Urinary bladder (tissue), 4 donors: ENCODE measurements around the gene OR2V2. TPM values are rescaled to one million over a fixed set of nuclear protein-coding genes. Genes with fewer than 3 reads are reported as not detected.
"Not testable (repeated sequence)": the region's sequence is repeated elsewhere in the genome, so short reads cannot be mapped to it uniquely, and the experiment has no call there.

Source experiments
- DNase-seq: peaks from one replicate; pipeline ENCODE4 v3.0.0-alpha.2; 2015; ENCODE audit errors: extremely low spot score
- H3K27ac ChIP-seq: one replicate; pipeline ENCODE4 v1.5.1; 2013; ENCODE audit warnings: low read depth, mild to moderate bottlenecking, moderate library complexity
- H3K36me3 ChIP-seq: one replicate; pipeline ENCODE4 v1.6.1; 2013; ENCODE audit warnings: mild to moderate bottlenecking, moderate library complexity; ENCODE audit not compliant: insufficient read depth
- H3K4me1 ChIP-seq: one replicate; pipeline ENCODE4 v1.6.1; 2013; ENCODE audit warnings: mild to moderate bottlenecking, moderate library complexity; ENCODE audit not compliant: insufficient read depth
- H3K4me3 ChIP-seq: one replicate; pipeline ENCODE4 v1.5.1; 2013; ENCODE audit warnings: low read depth, low read length
- WGBS: extraction: QIAGEN DNeasy Blood & Tissue Kit; methylation state at CpG from one replicate; pipeline ENCODE4 v1.1.7; 2013; 5-methylcytosine and 5-hydroxymethylcytosine counted together
- polyA plus RNA-seq: library from polyadenylated mRNA; stranded (reverse); fragments of 200-250 nt; gene quantifications from one replicate; pipeline ENCODE4 v1.2.3, GENCODE V29; 2013
- total RNA-seq: library from RNA; depleted of rRNA; stranded (reverse); fragments of >200 nt; gene quantifications from one replicate; pipeline ENCODE4 v1.2.3, GENCODE V29; 2014
- donor health status: healthy with polysubstance abuse.
- donor health status: healthy.

OR2V2 gene
- total and polyA plus RNA-seq, 2 donors: not detected

DNA sequence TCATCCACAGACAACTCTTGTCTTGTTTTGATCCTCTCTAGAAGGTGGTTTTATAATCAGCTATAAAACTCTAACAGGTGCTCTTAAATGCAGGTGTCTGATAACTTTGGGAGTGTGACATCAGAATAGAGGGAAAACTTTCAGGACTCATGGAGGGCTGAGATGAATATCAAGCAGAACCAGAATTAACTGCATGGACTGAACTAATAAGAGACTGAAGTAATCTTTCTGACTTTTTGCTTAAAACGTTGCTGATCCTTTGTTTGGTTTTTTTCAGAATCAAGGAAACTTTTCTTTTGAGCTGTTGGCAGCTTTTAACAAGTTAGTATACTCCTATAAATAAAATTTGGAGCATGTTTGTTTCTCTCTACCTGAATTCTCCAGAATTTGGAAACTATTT is 2.3 kb upstream of the OR2V2 start:
- H3K4me3 ChIP-seq: no peak overlapping the region
- no peak for DNase-seq
- 49% methylated on average over 1 of the region's 1 CpG for WGBS
- no peaks in the 10 kb centered on the region for H3K4me1 ChIP-seq
- no peaks in the 10 kb centered on the region for H3K36me3 ChIP-seq
- no peak overlapping the region for H3K27ac ChIP-seq

DNA sequence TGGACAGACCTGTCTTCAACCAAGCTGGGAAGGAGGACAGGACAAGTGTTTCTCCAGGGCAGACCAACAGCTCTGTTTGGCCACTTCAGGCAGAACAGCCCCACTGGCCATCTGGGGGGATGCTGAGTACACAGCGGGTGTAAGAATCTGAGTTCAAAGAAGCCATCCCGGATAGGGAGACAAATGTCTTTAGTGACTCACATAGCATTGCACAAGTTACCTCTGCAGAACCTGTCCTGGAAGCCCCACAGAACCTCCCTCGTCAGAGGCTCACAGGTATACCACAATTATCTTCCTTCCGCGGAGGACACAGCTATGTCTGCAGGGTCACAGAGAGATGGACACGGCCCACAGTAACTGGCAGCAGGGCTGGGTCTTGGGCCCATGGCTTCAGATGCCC is 2.0 kb downstream of the OR2V2 start:
- WGBS: 80% methylated on average over 6 of the region's 6 CpGs

DNA sequence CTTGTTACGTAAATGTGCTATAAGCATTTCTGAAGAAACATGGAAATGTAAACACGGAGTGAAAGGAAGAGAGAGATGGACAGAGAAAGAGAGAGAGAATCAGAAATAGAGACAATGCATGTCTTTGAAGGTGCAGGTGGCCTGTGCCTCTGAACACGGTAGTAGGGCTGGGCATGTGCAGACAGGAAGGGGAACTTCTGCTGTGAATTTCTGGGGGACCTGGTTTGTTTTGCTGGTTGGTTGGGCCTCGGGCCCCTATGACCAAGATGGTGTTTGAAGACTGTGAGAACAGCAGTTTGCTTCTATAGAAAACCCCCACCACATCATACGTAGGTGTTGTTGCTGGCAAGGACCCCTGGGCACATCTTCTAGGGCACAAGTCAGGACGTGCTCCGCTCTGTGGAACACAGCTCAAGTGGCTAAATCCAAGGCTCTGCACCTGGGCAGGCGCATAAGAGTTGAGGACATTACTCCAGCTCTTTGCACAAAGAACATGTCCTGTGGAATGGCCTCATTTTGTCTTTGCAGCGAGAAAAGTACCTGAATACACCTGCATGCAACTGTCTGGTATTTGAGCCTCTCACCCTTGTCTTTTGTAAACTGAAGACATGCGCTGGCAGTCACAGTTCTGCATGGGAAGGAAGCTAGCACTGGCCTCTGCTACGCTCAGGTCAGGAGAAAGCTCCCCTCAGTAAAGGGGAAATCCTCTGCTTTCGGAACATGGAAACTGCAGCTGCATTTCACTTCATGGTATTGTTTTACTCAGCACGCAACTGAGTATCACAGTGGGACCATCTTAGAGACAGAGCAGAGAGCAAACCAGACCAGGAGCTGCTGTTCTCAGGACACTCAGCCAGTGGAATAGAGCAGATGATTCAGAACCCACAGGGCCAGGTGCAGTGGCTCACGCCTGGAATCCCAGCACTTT is 2.7 kb downstream of the OR2V2 start:
- no peak overlapping the region for H3K4me3 ChIP-seq
- DNase-seq: no peak
- no peaks in the 10 kb centered on the region for H3K4me1 ChIP-seq
- no peaks in the 10 kb centered on the region for H3K36me3 ChIP-seq
- WGBS: 77% methylated on average over 14 of the region's 14 CpGs
- no peak overlapping the region for H3K27ac ChIP-seq

More for the DNA sequence above, 2.0 kb downstream of the OR2V2 start:
- no peak overlapping the region for H3K4me3 ChIP-seq
- no peaks in the 10 kb centered on the region for H3K4me1 ChIP-seq
- no peak overlapping the region for H3K27ac ChIP-seq
- no peaks in the 10 kb centered on the region for H3K36me3 ChIP-seq
- no peak for DNase-seq

- DNase-seq: no peak
- 26% methylated on average over 9 of the region's 9 CpGs for WGBS
- Histone ChIP-seq H3K4me1 (no peaks in the 10 kb centered on the region), H3K36me3 (no peaks in the 10 kb centered on the region), H3K27ac (no peak overlapping the region), H3K4me3 (no peak overlapping the region)
These were observed 3.8 kb downstream of the OR2V2 start for GRCh38 chr5:181151146-181151545.

DNA sequence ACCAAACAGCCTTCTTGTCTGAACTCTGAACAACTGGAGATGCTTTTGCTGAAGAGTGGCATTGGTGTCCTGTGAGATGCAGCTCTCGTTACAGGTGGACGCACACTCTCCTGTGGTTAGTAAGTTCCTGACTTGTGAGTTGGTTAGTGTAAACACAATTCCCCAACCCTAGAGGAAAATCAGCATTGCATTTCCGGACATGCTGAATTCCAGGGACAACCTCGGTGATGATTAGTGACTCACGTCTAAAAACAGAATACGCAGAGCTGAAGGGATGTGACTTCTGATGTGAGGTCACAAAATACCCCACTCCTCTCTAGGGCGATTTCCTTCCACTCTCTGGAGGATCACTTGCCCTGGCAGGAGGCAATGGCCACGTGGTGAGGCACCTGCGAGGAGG is 5.0 kb downstream of the OR2V2 start:
- Histone ChIP-seq H3K4me3 (no peak overlapping the region), H3K4me1 (no peaks in the 10 kb centered on the region), H3K36me3 (no peaks in the 10 kb centered on the region), H3K27ac (no peak overlapping the region)
- no peak for DNase-seq
- 76% methylated on average over 9 of the region's 9 CpGs for WGBS

DNA sequence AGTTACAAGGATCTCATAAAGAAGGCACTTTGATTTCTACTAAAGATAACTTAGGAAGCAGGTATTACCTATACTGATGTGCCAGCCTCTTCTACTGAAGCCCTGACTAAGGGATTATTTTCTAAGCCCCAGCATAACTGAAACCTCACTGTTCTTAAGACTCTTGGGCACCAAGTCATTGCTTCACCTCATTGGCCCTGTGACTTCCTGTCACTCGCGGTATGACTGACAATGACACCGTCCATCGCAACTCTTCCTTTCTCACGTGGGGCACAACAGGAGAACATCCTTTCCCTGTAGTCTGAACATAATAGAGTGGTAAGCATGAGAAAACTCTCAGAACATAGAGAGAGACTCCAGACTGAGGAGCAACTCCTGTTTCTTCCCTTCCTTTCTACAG is 6.4 kb downstream of the OR2V2 start:
- no peak for DNase-seq
- Histone ChIP-seq H3K4me1 (no peaks in the 10 kb centered on the region), H3K36me3 (no peaks in the 10 kb centered on the region), H3K27ac (no peak overlapping the region), H3K4me3 (no peak overlapping the region)
- WGBS: 67% methylated on average over 5 of the region's 5 CpGs

- H3K36me3 ChIP-seq: no peaks in the 10 kb centered on the region
- WGBS: 45% methylated on average over 3 of the region's 3 CpGs
- DNase-seq: no peak
- H3K27ac ChIP-seq: no peak overlapping the region
- no peak overlapping the region for H3K4me3 ChIP-seq
- H3K4me1 ChIP-seq: no peaks in the 10 kb centered on the region
These were observed 9.4 kb downstream of the OR2V2 start for GRCh38 chr5:181156758-181157157.

GRCh38 chr5:181158869-181159268 is 11.5 kb downstream of the OR2V2 start:
- H3K4me1 ChIP-seq: no peaks in the 10 kb centered on the region
- no peak overlapping the region for H3K27ac ChIP-seq
- no peak for DNase-seq
- WGBS: 84% methylated on average over 3 of the region's 3 CpGs
- no peak overlapping the region for H3K4me3 ChIP-seq
- no peaks in the 10 kb centered on the region for H3K36me3 ChIP-seq

GRCh38 chr5:181159286-181160151 is 12.1 kb downstream of the OR2V2 start:
- no peaks in the 10 kb centered on the region for H3K36me3 ChIP-seq
- DNase-seq: peak; percentile 43
- WGBS: 55% methylated on average over 20 of the region's 20 CpGs
- no peak overlapping the region for H3K27ac ChIP-seq
- H3K4me3 ChIP-seq: no peak overlapping the region
- no peaks in the 10 kb centered on the region for H3K4me1 ChIP-seq

- no peaks in the 10 kb centered on the region for H3K36me3 ChIP-seq
- H3K27ac ChIP-seq: no peak overlapping the region
- WGBS: 46% methylated on average over 21 of the region's 21 CpGs
- no peak for DNase-seq
- H3K4me3 ChIP-seq: no peak overlapping the region
- no peaks in the 10 kb centered on the region for H3K4me1 ChIP-seq
These were observed 12.9 kb downstream of the OR2V2 start for GRCh38 chr5:181160152-181160754.

DNA sequence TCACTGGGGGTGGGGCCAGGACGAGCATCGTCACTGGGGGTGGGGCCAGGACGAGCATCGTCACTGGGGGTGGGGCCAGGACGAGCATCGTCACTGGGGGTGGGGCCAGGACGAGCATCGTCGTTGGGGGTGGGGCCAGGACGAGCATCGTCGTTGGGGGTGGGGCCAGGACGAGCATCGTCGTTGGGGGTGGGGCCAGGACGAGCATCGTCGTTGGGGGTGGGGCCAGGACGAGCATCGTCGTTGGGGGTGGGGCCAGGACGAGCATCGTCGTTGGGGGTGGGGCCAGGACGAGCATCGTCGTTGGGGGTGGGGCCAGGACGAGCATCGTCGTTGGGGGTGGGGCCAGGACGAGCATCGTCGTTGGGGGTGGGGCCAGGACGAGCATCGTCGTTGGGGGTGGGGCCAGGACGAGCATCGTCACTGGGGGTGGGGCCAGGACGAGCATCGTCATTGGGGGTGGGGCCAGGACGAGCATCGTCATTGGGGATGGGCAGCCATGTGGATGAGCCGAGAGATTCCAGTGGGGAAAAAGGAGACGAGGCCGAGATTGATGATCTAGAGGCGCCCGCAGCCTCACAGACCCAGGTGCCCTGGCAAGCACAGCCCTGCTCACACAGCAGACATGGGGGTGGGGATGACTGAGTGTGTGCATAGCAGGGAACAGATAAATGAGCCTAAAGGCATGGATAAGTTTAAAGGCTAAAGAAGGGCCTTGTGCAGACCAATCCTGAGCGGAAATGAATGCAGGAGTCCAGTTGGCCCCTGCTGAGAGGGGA is 13.6 kb downstream of the OR2V2 start:
- not testable (repeated sequence) for H3K4me3 ChIP-seq, H3K36me3 ChIP-seq, DNase-seq, H3K27ac ChIP-seq, H3K4me1 ChIP-seq
- WGBS: 11% methylated on average over 24 of the region's 48 CpGs

- H3K36me3 ChIP-seq: no peaks in the 10 kb centered on the region
- no peak overlapping the region for H3K4me3 ChIP-seq
- H3K27ac ChIP-seq: no peak overlapping the region
- DNase-seq: no peak
- WGBS: 82% methylated on average over 4 of the region's 4 CpGs
- H3K4me1 ChIP-seq: no peaks in the 10 kb centered on the region
These were observed 14.3 kb downstream of the OR2V2 start for GRCh38 chr5:181161534-181162175.
